HG03097 (cell line): ENCODE results near the gene ARAF.
A peak's percentile ranks its signal among the peaks of the same experiment; 100 is the strongest.

Source experiments
- ATAC-seq: cut with Tn5 transposase; IDR thresholded peaks from one replicate; pipeline ENCODE4 v1.9.1; 2021; ENCODE audit not compliant: unreplicated experiment, low FRiP score

Gene ARAF

DNA sequence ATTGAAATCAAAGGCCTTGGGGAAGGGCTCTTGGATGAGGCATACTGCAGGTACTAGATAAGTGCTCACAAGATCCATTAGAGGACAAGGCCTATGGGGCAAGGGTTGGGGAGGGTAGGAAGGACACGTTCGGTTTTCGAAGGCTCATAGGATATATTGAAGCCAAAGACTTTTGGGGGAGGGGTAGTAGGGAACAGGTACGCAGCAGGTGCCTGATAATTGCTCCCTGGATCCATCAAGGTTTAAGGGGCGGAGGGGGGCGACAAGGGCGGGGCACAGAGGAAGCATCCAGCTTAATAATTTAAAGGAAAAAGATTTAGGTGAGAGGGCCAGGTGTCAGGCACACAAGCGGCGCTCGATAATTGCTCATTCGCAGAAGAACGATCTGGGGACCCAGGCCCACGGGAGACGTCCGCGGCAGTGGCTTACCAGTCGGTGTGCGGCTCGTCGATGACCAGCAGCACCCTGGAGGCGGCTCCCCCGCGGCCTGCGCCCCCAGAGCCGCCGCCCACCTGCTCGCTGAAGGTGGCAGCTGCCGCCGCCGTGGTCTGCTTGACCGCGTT, 58.0 kb downstream of the ARAF start:
- no peak for ATAC-seq

DNA sequence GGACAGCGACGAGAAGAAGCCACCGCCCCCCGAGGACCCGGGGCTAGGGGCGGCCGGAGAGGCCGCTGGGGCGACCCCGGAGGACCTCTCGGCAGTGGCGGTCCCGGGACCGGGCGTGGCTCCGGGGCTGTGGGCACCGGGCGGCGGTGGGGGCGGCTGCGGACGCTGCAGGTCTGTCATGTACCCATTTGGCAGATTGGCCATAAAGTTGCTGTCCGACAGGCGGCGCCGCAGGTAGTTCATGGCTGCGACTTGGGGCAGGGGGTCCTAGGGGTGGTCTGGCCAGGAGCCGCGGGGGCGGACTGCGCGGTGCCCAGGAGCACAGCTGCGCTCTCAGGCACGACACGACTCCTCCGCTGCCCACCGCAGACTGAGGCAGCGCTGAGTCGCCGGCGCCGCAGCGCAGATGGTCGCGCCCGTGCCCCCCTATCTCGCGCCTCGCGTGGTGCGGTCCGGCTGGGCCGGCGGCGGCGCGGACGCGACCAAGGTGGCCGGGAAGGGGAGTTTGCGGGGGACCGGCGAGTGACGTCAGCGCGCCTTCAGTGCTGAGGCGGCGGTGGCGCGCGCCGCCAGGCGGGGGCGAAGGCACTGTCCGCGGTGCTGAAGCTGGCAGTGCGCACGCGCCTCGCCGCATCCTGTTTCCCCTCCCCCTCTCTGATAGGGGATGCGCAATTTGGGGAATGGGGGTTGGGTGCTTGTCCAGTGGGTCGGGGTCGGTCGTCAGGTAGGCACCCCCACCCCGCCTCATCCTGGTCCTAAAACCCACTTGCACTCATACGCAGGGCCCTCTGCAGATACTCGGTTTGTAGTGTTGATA, 58.7 kb downstream of the ARAF start, which contains the start of gene SYN1:
Gene SYN1 (minus strand): TSS at position 372 of the 817 bp plus-strand sequence. CDS start 129 bp downstream, at position 243.
- ATAC-seq = peak; percentile 55

DNA sequence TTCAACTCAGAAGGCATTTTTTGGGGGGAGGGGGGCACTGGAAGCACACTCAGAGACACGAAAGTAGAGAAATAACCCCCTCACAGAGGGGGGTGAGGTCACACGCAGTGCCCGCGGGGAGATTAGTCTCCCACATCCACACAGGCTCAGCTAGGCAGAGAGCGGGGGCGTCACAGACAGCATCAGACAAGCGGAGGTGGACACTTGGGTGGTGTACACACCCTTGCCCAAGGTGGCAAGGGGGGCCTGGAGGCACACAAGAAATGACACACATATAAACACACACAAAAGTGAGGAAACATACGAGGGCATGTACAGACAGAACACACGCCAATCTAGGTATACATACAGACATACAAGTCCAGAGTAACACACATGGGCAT, 59.3 kb downstream of the ARAF start:
- no peak for ATAC-seq
